Fibroblast of skin of left quadriceps (primary cell): ENCODE results near the gene SYNPO2.
"Not testable (repeated sequence)": the region's sequence is repeated elsewhere in the genome, so short reads cannot be mapped to it uniquely, and the experiment has no call there.

Experiments used
- DNase-seq, 2 experiments: peaks; one replicate each; pipeline ENCODE4 v3.0.0-alpha.2; 2013; ENCODE audit warnings: low read depth in 2 of 2

Gene SYNPO2

GRCh38 chr4:119030536-119030890 is 141.9 kb downstream of the SYNPO2 start:
- no peak for DNase-seq

GRCh38 chr4:119031218-119031617 is 142.6 kb downstream of the SYNPO2 start:
- DNase-seq = no peak

- no peak for DNase-seq
These were observed 144.4 kb downstream of the SYNPO2 start for GRCh38 chr4:119032921-119033685.

- DNase-seq = no peak
These were observed 145.8 kb downstream of the SYNPO2 start for GRCh38 chr4:119034276-119035008.

- DNase-seq = no peak
These were observed 147.5 kb downstream of the SYNPO2 start for GRCh38 chr4:119035951-119036737.

GRCh38 chr4:119037709-119038108 is 149.1 kb downstream of the SYNPO2 start:
- no peak for DNase-seq

- DNase-seq = no peak
These were observed 149.6 kb downstream of the SYNPO2 start for GRCh38 chr4:119038116-119038841.

GRCh38 chr4:119039160-119039559 is 150.5 kb downstream of the SYNPO2 start:
- no peak for DNase-seq

- no peak for DNase-seq
These were observed 151.1 kb downstream of the SYNPO2 start for GRCh38 chr4:119039779-119040178.

GRCh38 chr4:119040261-119040660 is 151.6 kb downstream of the SYNPO2 start:
- DNase-seq = no peak

GRCh38 chr4:119040694-119041185 is 152.1 kb downstream of the SYNPO2 start:
- DNase-seq = peak; percentile 89 to 91

- DNase-seq = no peak
These were observed 152.7 kb downstream of the SYNPO2 start for GRCh38 chr4:119041396-119041795.

- DNase-seq = peak; percentile 58 to 64
These were observed 153.4 kb downstream of the SYNPO2 start for GRCh38 chr4:119041951-119042560.

- DNase-seq = no peak
These were observed 157.6 kb downstream of the SYNPO2 start for GRCh38 chr4:119046263-119046662.

- DNase-seq = not testable (repeated sequence)
These were observed 158.4 kb downstream of the SYNPO2 start for GRCh38 chr4:119047059-119047458.

GRCh38 chr4:119048446-119048845 is 159.8 kb downstream of the SYNPO2 start:
- DNase-seq = no peak

- DNase-seq = no peak
These were observed 160.7 kb downstream of the SYNPO2 start for GRCh38 chr4:119049342-119049741.

- no peak for DNase-seq
These were observed 162.0 kb downstream of the SYNPO2 start for GRCh38 chr4:119050527-119051090.

- DNase-seq = no peak
These were observed 164.6 kb downstream of the SYNPO2 start for GRCh38 chr4:119053245-119053644.

GRCh38 chr4:119053997-119054396 is 165.3 kb downstream of the SYNPO2 start:
- no peak for DNase-seq

- DNase-seq = no peak
These were observed 168.8 kb downstream of the SYNPO2 start for GRCh38 chr4:119057417-119057816.
